ENCODE results near the gene UBL7.
"Not testable (repeated sequence)": the region's sequence is repeated elsewhere in the genome, so short reads cannot be mapped to it uniquely, and the experiment has no call there.

DNA sequence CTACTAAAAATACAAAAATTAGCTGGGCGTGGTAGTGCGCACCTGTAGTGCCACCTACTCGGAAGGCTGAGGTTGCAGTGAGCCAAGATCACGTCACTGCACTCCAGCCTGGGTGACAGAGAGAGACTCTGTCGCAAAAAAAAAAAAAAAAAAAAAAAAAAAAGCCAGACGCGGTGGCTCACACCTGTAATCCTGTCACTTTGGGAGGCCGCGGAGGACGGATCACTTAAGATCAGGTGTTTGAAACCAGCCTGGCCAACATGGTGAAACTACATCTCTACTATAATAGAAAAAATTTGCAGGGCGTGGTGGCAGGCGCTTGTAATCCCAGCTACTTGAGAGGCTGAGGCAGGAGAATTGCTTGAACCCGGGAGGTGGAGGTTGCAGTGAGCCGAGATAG is 1.2 kb downstream of the UBL7 start:
- not testable (repeated sequence) for TF ChIP-seq CTCF (IDR thresholded peaks at IDR 0.05; ENCODE audit: low read depth, low read length, poor library complexity, severe bottlenecking); EZH2phosphoT487 (IDR thresholded peaks at IDR 0.05; ENCODE audit: borderline replicate concordance, low read length)
